ENCODE results near the gene LYPD6B. TPM values are rescaled to one million over a fixed set of nuclear protein-coding genes. Genes with fewer than 3 reads are reported as not detected.
A peak's percentile ranks its signal among the peaks of the same experiment; 100 is the strongest.

LYPD6B gene
- polyA plus RNA-seq, 2 donors, result 2.3 to 4.9 TPM

GRCh38 chr2:149036507-149037293, 1.8 kb upstream of the LYPD6B start:
- H3K36me3 ChIP-seq (ENCODE audit: control insufficient read depth in 2 of 2, insufficient read depth in 2 of 2, low read length in 1 of 2), result no peaks in the 10 kb centered on the region
- H3K4me3 ChIP-seq (ENCODE audit: low read depth in 1 of 2, low read length in 2 of 2), result no peak overlapping the region
- H3K27ac ChIP-seq (ENCODE audit: low read depth in 2 of 2, low read length in 1 of 2), result no peak overlapping the region
- peaks cover 0 to 6% of the 10 kb centered on the region in 2 donors for H3K27me3 ChIP-seq (ENCODE audit: control insufficient read depth in 1 of 2, insufficient read depth in 2 of 2, low read length in 2 of 2)
- no peaks in the 10 kb centered on the region for H3K9me3 ChIP-seq (ENCODE audit: control insufficient read depth in 2 of 2, insufficient read depth in 1 of 2, low read depth in 1 of 2, low read length in 1 of 2)
- WGBS, 2 donors, result 77 to 80% methylated on average over 4 of the region's 4 CpGs
- peaks cover 0 to 5% of the 10 kb centered on the region in 2 donors for H3K4me1 ChIP-seq (ENCODE audit: control insufficient read depth in 2 of 2, insufficient read depth in 2 of 2, low read length in 1 of 2)

DNA sequence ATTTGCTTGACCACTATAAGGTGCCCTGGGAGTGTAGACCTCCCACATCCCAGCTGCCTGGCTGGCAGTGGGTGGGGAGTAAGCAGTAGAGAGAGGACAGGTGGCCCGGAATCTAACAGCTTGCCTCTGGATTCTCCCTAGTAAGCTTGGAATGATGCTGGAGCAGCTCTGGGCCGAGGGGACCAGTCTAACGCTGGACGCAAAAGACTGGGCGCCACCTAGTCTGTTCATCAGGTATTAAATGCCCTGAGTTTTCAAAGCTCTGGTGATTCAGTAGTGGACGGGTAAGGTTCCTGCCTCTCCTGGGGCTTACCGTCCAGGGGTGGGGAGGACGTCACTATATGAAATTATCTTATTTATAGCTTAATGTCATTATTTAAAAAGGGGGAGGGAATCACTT, 648 bp upstream of the LYPD6B start:
- Histone ChIP-seq H3K27ac (ENCODE audit: low read depth in 2 of 2, low read length in 1 of 2) (no peak overlapping the region), H3K27me3 (ENCODE audit: control insufficient read depth in 1 of 2, insufficient read depth in 2 of 2, low read length in 2 of 2) (peaks cover 0 to 6% of the 10 kb centered on the region in 2 donors), H3K4me1 (ENCODE audit: control insufficient read depth in 2 of 2, insufficient read depth in 2 of 2, low read length in 1 of 2) (peaks cover 0 to 5% of the 10 kb centered on the region in 2 donors), H3K36me3 (ENCODE audit: control insufficient read depth in 2 of 2, insufficient read depth in 2 of 2, low read length in 1 of 2) (no peaks in the 10 kb centered on the region), H3K9me3 (ENCODE audit: control insufficient read depth in 2 of 2, insufficient read depth in 1 of 2, low read depth in 1 of 2, low read length in 1 of 2) (no peaks in the 10 kb centered on the region), H3K4me3 (ENCODE audit: low read depth in 1 of 2, low read length in 2 of 2) (peak overlapping the region; percentile 65 to 67)
- 45 to 51% methylated on average over 8 of the region's 8 CpGs for WGBS, 2 donors

DNA sequence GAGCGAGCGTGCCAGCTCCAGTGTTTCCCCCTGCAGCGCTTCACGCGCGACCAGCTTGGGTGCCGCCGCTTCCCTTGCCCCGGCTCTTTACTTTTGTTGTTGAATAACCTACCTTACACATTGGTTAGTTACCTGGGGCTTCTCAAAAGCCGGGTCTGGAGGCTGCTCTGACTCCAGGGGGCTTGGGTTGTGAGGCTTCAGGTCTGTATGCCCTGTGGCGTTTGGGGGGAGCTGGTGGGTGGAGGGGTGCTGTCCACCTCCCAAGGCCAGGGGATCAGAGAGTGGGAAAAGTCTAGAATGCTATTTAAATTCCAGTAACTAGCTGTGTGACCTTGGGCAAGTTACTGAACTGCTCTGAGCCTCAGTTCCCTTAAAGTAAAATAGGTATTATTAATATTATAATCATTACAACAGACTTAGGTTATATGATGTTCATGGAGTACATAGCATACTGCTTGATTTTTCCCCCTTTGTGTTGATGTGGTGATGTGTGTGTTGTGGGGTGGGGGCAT, 770 bp downstream of the LYPD6B start:
- H3K9me3 ChIP-seq (ENCODE audit: control insufficient read depth in 2 of 2, insufficient read depth in 1 of 2, low read depth in 1 of 2, low read length in 1 of 2), result no peaks in the 10 kb centered on the region
- no peaks in the 10 kb centered on the region for H3K36me3 ChIP-seq (ENCODE audit: control insufficient read depth in 2 of 2, insufficient read depth in 2 of 2, low read length in 1 of 2)
- H3K4me1 ChIP-seq (ENCODE audit: control insufficient read depth in 2 of 2, insufficient read depth in 2 of 2, low read length in 1 of 2), result peaks cover 0 to 5% of the 10 kb centered on the region in 2 donors
- H3K27me3 ChIP-seq (ENCODE audit: control insufficient read depth in 1 of 2, insufficient read depth in 2 of 2, low read length in 2 of 2), result peaks cover 0 to 6% of the 10 kb centered on the region in 2 donors
- H3K27ac ChIP-seq (ENCODE audit: low read depth in 2 of 2, low read length in 1 of 2), result no peak overlapping the region
- 26 to 35% methylated on average over 11 of the region's 11 CpGs for WGBS, 2 donors
- peak overlapping the region; percentile 65 to 67 for H3K4me3 ChIP-seq (ENCODE audit: low read depth in 1 of 2, low read length in 2 of 2)

- H3K27ac ChIP-seq (ENCODE audit: low read depth in 2 of 2, low read length in 1 of 2), result no peak overlapping the region
- 69 to 71% methylated on average over 7 of the region's 7 CpGs for WGBS, 2 donors
- H3K4me3 ChIP-seq (ENCODE audit: low read depth in 1 of 2, low read length in 2 of 2), result no peak overlapping the region
Observed at GRCh38 chr2:149040451-149040850, 2.0 kb downstream of the LYPD6B start.

GRCh38 chr2:149041482-149041881, 3.0 kb downstream of the LYPD6B start:
- Histone ChIP-seq H3K36me3 (ENCODE audit: control insufficient read depth in 2 of 2, insufficient read depth in 2 of 2, low read length in 1 of 2) (no peaks in the 10 kb centered on the region), H3K4me1 (ENCODE audit: control insufficient read depth in 2 of 2, insufficient read depth in 2 of 2, low read length in 1 of 2) (peaks cover 0 to 5% of the 10 kb centered on the region in 2 donors), H3K4me3 (ENCODE audit: low read depth in 1 of 2, low read length in 2 of 2) (no peak overlapping the region), H3K27ac (ENCODE audit: low read depth in 2 of 2, low read length in 1 of 2) (no peak overlapping the region), H3K27me3 (ENCODE audit: control insufficient read depth in 1 of 2, insufficient read depth in 2 of 2, low read length in 2 of 2) (peaks cover 0 to 6% of the 10 kb centered on the region in 2 donors), H3K9me3 (ENCODE audit: control insufficient read depth in 2 of 2, insufficient read depth in 1 of 2, low read depth in 1 of 2, low read length in 1 of 2) (no peaks in the 10 kb centered on the region)
- 92 to 94% methylated on average over 1 of the region's 1 CpG for WGBS, 2 donors

More at GRCh38 chr2:149040451-149040850, 2.0 kb downstream of the LYPD6B start:
- Histone ChIP-seq H3K9me3 (ENCODE audit: control insufficient read depth in 2 of 2, insufficient read depth in 1 of 2, low read depth in 1 of 2, low read length in 1 of 2) (no peaks in the 10 kb centered on the region), H3K4me1 (ENCODE audit: control insufficient read depth in 2 of 2, insufficient read depth in 2 of 2, low read length in 1 of 2) (peaks cover 0 to 5% of the 10 kb centered on the region in 2 donors), H3K36me3 (ENCODE audit: control insufficient read depth in 2 of 2, insufficient read depth in 2 of 2, low read length in 1 of 2) (no peaks in the 10 kb centered on the region), H3K27me3 (ENCODE audit: control insufficient read depth in 1 of 2, insufficient read depth in 2 of 2, low read length in 2 of 2) (peaks cover 0 to 6% of the 10 kb centered on the region in 2 donors)

DNA sequence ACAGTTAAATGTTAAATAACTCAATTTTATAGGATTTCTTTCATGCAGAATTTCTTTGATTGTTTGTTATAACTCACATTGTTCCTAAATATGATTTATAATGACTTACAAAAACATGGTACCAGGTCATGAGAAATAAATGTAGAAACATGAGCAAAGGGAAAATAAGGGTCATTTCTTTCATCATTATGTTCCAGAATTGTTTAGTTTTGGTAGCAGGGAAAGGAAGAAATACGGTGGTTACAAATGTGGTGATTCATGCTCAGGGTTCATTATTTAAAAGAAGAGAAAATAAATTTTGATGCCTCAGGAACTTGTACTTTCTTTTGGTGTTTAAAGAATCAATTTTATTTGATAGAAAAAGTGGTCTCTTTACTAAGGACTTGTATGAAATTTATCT, 4.4 kb downstream of the LYPD6B start:
- Histone ChIP-seq H3K4me3 (ENCODE audit: low read depth in 1 of 2, low read length in 2 of 2) (no peak overlapping the region), H3K4me1 (ENCODE audit: control insufficient read depth in 2 of 2, insufficient read depth in 2 of 2, low read length in 1 of 2) (peaks cover 0 to under 1% of the 10 kb centered on the region in 2 donors), H3K27ac (ENCODE audit: low read depth in 2 of 2, low read length in 1 of 2) (no peak overlapping the region), H3K9me3 (ENCODE audit: control insufficient read depth in 2 of 2, insufficient read depth in 1 of 2, low read depth in 1 of 2, low read length in 1 of 2) (no peaks in the 10 kb centered on the region), H3K36me3 (ENCODE audit: control insufficient read depth in 2 of 2, insufficient read depth in 2 of 2, low read length in 1 of 2) (no peaks in the 10 kb centered on the region), H3K27me3 (ENCODE audit: control insufficient read depth in 1 of 2, insufficient read depth in 2 of 2, low read length in 2 of 2) (peaks cover 0 to 6% of the 10 kb centered on the region in 2 donors)
- WGBS, 2 donors, result 33 to 53% methylated on average over 1 of the region's 1 CpG

DNA sequence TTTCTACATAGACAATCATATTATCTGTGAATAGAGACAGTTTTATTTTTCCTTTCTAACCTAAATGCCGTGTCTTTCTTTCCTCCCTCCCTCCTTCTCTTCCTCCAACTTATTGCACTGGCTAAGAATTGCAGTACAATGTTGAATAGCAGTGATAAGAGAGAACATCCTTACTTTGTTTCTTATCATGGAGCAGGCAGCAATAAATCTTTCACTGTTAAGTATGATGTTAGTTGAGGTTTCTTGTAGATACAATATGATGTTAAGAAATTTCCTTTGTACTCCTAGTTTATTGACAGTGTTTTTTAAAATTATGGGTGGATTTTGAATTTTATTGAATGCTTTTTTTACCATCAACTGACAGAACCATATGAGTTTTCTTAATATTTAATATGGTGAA, 6.0 kb downstream of the LYPD6B start:
- Histone ChIP-seq H3K4me3 (ENCODE audit: low read depth in 1 of 2, low read length in 2 of 2) (no peak overlapping the region), H3K9me3 (ENCODE audit: control insufficient read depth in 2 of 2, insufficient read depth in 1 of 2, low read depth in 1 of 2, low read length in 1 of 2) (peaks cover 0 to 2% of the 10 kb centered on the region in 2 donors), H3K27me3 (ENCODE audit: control insufficient read depth in 1 of 2, insufficient read depth in 2 of 2, low read length in 2 of 2) (no peaks in the 10 kb centered on the region), H3K4me1 (ENCODE audit: control insufficient read depth in 2 of 2, insufficient read depth in 2 of 2, low read length in 1 of 2) (no peaks in the 10 kb centered on the region), H3K27ac (ENCODE audit: low read depth in 2 of 2, low read length in 1 of 2) (no peak overlapping the region), H3K36me3 (ENCODE audit: control insufficient read depth in 2 of 2, insufficient read depth in 2 of 2, low read length in 1 of 2) (no peaks in the 10 kb centered on the region)
- WGBS, 2 donors, result 73 to 76% methylated on average over 1 of the region's 1 CpG

DNA sequence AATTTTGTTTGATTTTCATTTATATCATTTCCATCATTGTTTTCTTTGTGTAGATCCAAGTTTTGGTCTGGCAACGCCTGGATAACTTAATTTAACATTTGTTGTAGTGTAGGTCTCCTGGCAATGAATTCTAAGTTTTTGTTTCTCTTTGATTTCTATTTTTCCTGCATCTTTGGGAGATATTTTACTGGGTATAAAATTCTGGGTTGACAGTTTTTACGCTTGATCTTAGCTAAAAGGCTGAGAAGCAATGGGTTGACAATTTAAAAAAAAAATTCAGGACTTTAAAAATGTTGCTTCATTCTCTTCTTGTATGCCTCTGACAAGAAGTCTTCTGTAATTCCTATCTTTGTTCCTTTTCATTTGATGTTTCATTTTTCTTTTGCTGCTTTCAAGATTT, 8.6 kb downstream of the LYPD6B start:
- WGBS, 2 donors, result 80 to 90% methylated on average over 2 of the region's 2 CpGs
- Histone ChIP-seq H3K9me3 (ENCODE audit: control insufficient read depth in 2 of 2, insufficient read depth in 1 of 2, low read depth in 1 of 2, low read length in 1 of 2) (peaks cover 0 to 2% of the 10 kb centered on the region in 2 donors), H3K36me3 (ENCODE audit: control insufficient read depth in 2 of 2, insufficient read depth in 2 of 2, low read length in 1 of 2) (no peaks in the 10 kb centered on the region), H3K4me3 (ENCODE audit: low read depth in 1 of 2, low read length in 2 of 2) (no peak overlapping the region), H3K27me3 (ENCODE audit: control insufficient read depth in 1 of 2, insufficient read depth in 2 of 2, low read length in 2 of 2) (no peaks in the 10 kb centered on the region), H3K27ac (ENCODE audit: low read depth in 2 of 2, low read length in 1 of 2) (no peak overlapping the region), H3K4me1 (ENCODE audit: control insufficient read depth in 2 of 2, insufficient read depth in 2 of 2, low read length in 1 of 2) (no peaks in the 10 kb centered on the region)

DNA sequence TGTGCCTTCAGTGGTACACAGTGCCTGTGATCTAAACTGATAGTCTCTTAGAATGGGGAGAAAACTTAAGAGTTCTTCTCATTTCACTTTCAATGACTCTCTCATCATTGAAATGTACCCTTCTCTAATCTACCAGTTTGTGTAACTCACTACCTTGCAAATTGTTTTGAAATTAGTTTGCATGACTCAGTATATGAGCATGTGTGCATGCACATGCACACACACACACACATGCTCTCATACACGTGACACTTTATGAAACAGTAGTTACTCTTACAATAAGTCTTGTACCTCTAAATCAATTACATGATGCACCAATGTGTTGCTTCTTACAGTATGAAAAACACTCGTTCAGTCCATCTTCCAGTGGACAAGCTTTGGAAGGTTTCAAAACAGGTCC, 10.6 kb downstream of the LYPD6B start:
- Histone ChIP-seq H3K4me1 (ENCODE audit: control insufficient read depth in 2 of 2, insufficient read depth in 2 of 2, low read length in 1 of 2) (no peaks in the 10 kb centered on the region), H3K27me3 (ENCODE audit: control insufficient read depth in 1 of 2, insufficient read depth in 2 of 2, low read length in 2 of 2) (no peaks in the 10 kb centered on the region), H3K27ac (ENCODE audit: low read depth in 2 of 2, low read length in 1 of 2) (no peak overlapping the region), H3K36me3 (ENCODE audit: control insufficient read depth in 2 of 2, insufficient read depth in 2 of 2, low read length in 1 of 2) (no peaks in the 10 kb centered on the region), H3K9me3 (ENCODE audit: control insufficient read depth in 2 of 2, insufficient read depth in 1 of 2, low read depth in 1 of 2, low read length in 1 of 2) (peaks cover 0 to 2% of the 10 kb centered on the region in 2 donors), H3K4me3 (ENCODE audit: low read depth in 1 of 2, low read length in 2 of 2) (no peak overlapping the region)
- WGBS, 2 donors, result 81 to 85% methylated on average over 2 of the region's 2 CpGs

- H3K9me3 ChIP-seq (ENCODE audit: control insufficient read depth in 2 of 2, insufficient read depth in 1 of 2, low read depth in 1 of 2, low read length in 1 of 2), result peaks cover 0 to 2% of the 10 kb centered on the region in 2 donors
- no peaks in the 10 kb centered on the region for H3K4me1 ChIP-seq (ENCODE audit: control insufficient read depth in 2 of 2, insufficient read depth in 2 of 2, low read length in 1 of 2)
- no peak overlapping the region for H3K4me3 ChIP-seq (ENCODE audit: low read depth in 1 of 2, low read length in 2 of 2)
- no peaks in the 10 kb centered on the region for H3K27me3 ChIP-seq (ENCODE audit: control insufficient read depth in 1 of 2, insufficient read depth in 2 of 2, low read length in 2 of 2)
- WGBS, 2 donors, result 71 to 73% methylated on average over 6 of the region's 6 CpGs
- H3K27ac ChIP-seq (ENCODE audit: low read depth in 2 of 2, low read length in 1 of 2), result no peak overlapping the region
- H3K36me3 ChIP-seq (ENCODE audit: control insufficient read depth in 2 of 2, insufficient read depth in 2 of 2, low read length in 1 of 2), result no peaks in the 10 kb centered on the region
Observed at GRCh38 chr2:149050188-149050587, 11.7 kb downstream of the LYPD6B start.

Data from esophagus (tissue), 2 donors.